Measurements from ENCODE around the gene RAB3C.

RAB3C gene

GRCh38 chr5:58904737-58905136 is 321.9 kb downstream of the RAB3C start:
- in situ Hi-C loops (cut with MboI; ENCODE audit: low sequenced_read_pairs): no loop called here

- in situ Hi-C loops (cut with MboI; ENCODE audit: low sequenced_read_pairs): no loop called here
Observed at GRCh38 chr5:58905944-58906343, 323.1 kb downstream of the RAB3C start.
